ENCODE measurements around the gene PRKCA.

Gene PRKCA

GRCh38 chr17:66847704-66848103 lies 545.3 kb downstream of the PRKCA start:
- no peaks in the 10 kb centered on the region for H3K4me1 ChIP-seq (ENCODE audit: insufficient read depth, low read length)
- H3K9me3 ChIP-seq (ENCODE audit: low read length): no peaks in the 10 kb centered on the region
- H3K27ac ChIP-seq (ENCODE audit: low read depth, low read length): no peak overlapping the region
- no peak overlapping the region for H3K4me3 ChIP-seq (ENCODE audit: low read depth in 1 of 2, low read length in 2 of 2)
- no peaks in the 10 kb centered on the region for H3K36me3 ChIP-seq (ENCODE audit: insufficient read depth, low read length)
- no peaks in the 10 kb centered on the region for H3K27me3 ChIP-seq (ENCODE audit: control insufficient read depth in 1 of 2, insufficient read depth in 2 of 2, low read length in 2 of 2)
- no peak overlapping the region for H3K9ac ChIP-seq (ENCODE audit: low read length)

- Histone ChIP-seq H3K27me3 (ENCODE audit: control insufficient read depth in 1 of 2, insufficient read depth in 2 of 2, low read length in 2 of 2) (no peaks in the 10 kb centered on the region), H3K27ac (ENCODE audit: low read depth, low read length) (no peak overlapping the region)
Observed at GRCh38 chr17:66848496-66848895, 546.1 kb downstream of the PRKCA start.

GRCh38 chr17:66849032-66849655 lies 546.7 kb downstream of the PRKCA start:
- no peaks in the 10 kb centered on the region for H3K36me3 ChIP-seq (ENCODE audit: insufficient read depth, low read length)

More at GRCh38 chr17:66848496-66848895, 546.1 kb downstream of the PRKCA start:
- no peaks in the 10 kb centered on the region for H3K9me3 ChIP-seq (ENCODE audit: low read length)
- H3K4me3 ChIP-seq (ENCODE audit: low read depth in 1 of 2, low read length in 2 of 2): no peak overlapping the region
- no peaks in the 10 kb centered on the region for H3K36me3 ChIP-seq (ENCODE audit: insufficient read depth, low read length)
- no peak overlapping the region for H3K9ac ChIP-seq (ENCODE audit: low read length)
- H3K4me1 ChIP-seq (ENCODE audit: insufficient read depth, low read length): no peaks in the 10 kb centered on the region

GRCh38 chr17:66849851-66850580 lies 547.6 kb downstream of the PRKCA start:
- Histone ChIP-seq H3K9ac (ENCODE audit: low read length) (no peak overlapping the region), H3K4me3 (ENCODE audit: low read depth in 1 of 2, low read length in 2 of 2) (no peak overlapping the region), H3K36me3 (ENCODE audit: insufficient read depth, low read length) (no peaks in the 10 kb centered on the region), H3K27me3 (ENCODE audit: control insufficient read depth in 1 of 2, insufficient read depth in 2 of 2, low read length in 2 of 2) (no peaks in the 10 kb centered on the region), H3K9me3 (ENCODE audit: low read length) (no peaks in the 10 kb centered on the region), H3K4me1 (ENCODE audit: insufficient read depth, low read length) (no peaks in the 10 kb centered on the region), H3K27ac (ENCODE audit: low read depth, low read length) (no peak overlapping the region)

More at GRCh38 chr17:66849032-66849655, 546.7 kb downstream of the PRKCA start:
- Histone ChIP-seq H3K9ac (ENCODE audit: low read length) (no peak overlapping the region), H3K4me1 (ENCODE audit: insufficient read depth, low read length) (no peaks in the 10 kb centered on the region), H3K4me3 (ENCODE audit: low read depth in 1 of 2, low read length in 2 of 2) (no peak overlapping the region), H3K27me3 (ENCODE audit: control insufficient read depth in 1 of 2, insufficient read depth in 2 of 2, low read length in 2 of 2) (no peaks in the 10 kb centered on the region), H3K9me3 (ENCODE audit: low read length) (no peaks in the 10 kb centered on the region), H3K27ac (ENCODE audit: low read depth, low read length) (no peak overlapping the region)

GRCh38 chr17:66850692-66851091 lies 548.3 kb downstream of the PRKCA start:
- no peak overlapping the region for H3K27ac ChIP-seq (ENCODE audit: low read depth, low read length)

GRCh38 chr17:66855204-66855603 lies 552.8 kb downstream of the PRKCA start:
- Histone ChIP-seq H3K9me3 (ENCODE audit: low read length) (no peaks in the 10 kb centered on the region), H3K27ac (ENCODE audit: low read depth, low read length) (no peak overlapping the region), H3K4me1 (ENCODE audit: insufficient read depth, low read length) (no peaks in the 10 kb centered on the region), H3K4me3 (ENCODE audit: low read depth in 1 of 2, low read length in 2 of 2) (no peak overlapping the region), H3K36me3 (ENCODE audit: insufficient read depth, low read length) (no peaks in the 10 kb centered on the region), H3K27me3 (ENCODE audit: control insufficient read depth in 1 of 2, insufficient read depth in 2 of 2, low read length in 2 of 2) (no peaks in the 10 kb centered on the region), H3K9ac (ENCODE audit: low read length) (no peak overlapping the region)

More at GRCh38 chr17:66850692-66851091, 548.3 kb downstream of the PRKCA start:
- no peaks in the 10 kb centered on the region for H3K4me1 ChIP-seq (ENCODE audit: insufficient read depth, low read length)
- H3K9me3 ChIP-seq (ENCODE audit: low read length): no peaks in the 10 kb centered on the region
- no peaks in the 10 kb centered on the region for H3K36me3 ChIP-seq (ENCODE audit: insufficient read depth, low read length)
- H3K27me3 ChIP-seq (ENCODE audit: control insufficient read depth in 1 of 2, insufficient read depth in 2 of 2, low read length in 2 of 2): no peaks in the 10 kb centered on the region
- H3K4me3 ChIP-seq (ENCODE audit: low read depth in 1 of 2, low read length in 2 of 2): no peak overlapping the region
- H3K9ac ChIP-seq (ENCODE audit: low read length): no peak overlapping the region

- H3K4me3 ChIP-seq (ENCODE audit: low read depth in 1 of 2, low read length in 2 of 2): no peak overlapping the region
Observed at GRCh38 chr17:66858226-66859083, 556.0 kb downstream of the PRKCA start.

GRCh38 chr17:66859353-66859752 lies 556.9 kb downstream of the PRKCA start:
- H3K4me3 ChIP-seq (ENCODE audit: low read depth in 1 of 2, low read length in 2 of 2): no peak overlapping the region
- H3K36me3 ChIP-seq (ENCODE audit: insufficient read depth, low read length): no peaks in the 10 kb centered on the region
- H3K9me3 ChIP-seq (ENCODE audit: low read length): no peaks in the 10 kb centered on the region
- no peak overlapping the region for H3K27ac ChIP-seq (ENCODE audit: low read depth, low read length)
- H3K9ac ChIP-seq (ENCODE audit: low read length): no peak overlapping the region
- no peaks in the 10 kb centered on the region for H3K4me1 ChIP-seq (ENCODE audit: insufficient read depth, low read length)
- no peaks in the 10 kb centered on the region for H3K27me3 ChIP-seq (ENCODE audit: control insufficient read depth in 1 of 2, insufficient read depth in 2 of 2, low read length in 2 of 2)

More at GRCh38 chr17:66858226-66859083, 556.0 kb downstream of the PRKCA start:
- H3K9ac ChIP-seq (ENCODE audit: low read length): no peak overlapping the region
- no peaks in the 10 kb centered on the region for H3K27me3 ChIP-seq (ENCODE audit: control insufficient read depth in 1 of 2, insufficient read depth in 2 of 2, low read length in 2 of 2)
- no peaks in the 10 kb centered on the region for H3K36me3 ChIP-seq (ENCODE audit: insufficient read depth, low read length)
- H3K9me3 ChIP-seq (ENCODE audit: low read length): no peaks in the 10 kb centered on the region
- no peaks in the 10 kb centered on the region for H3K4me1 ChIP-seq (ENCODE audit: insufficient read depth, low read length)
- no peak overlapping the region for H3K27ac ChIP-seq (ENCODE audit: low read depth, low read length)

GRCh38 chr17:66860204-66860603 lies 557.8 kb downstream of the PRKCA start:
- H3K27me3 ChIP-seq (ENCODE audit: control insufficient read depth in 1 of 2, insufficient read depth in 2 of 2, low read length in 2 of 2): no peaks in the 10 kb centered on the region
- H3K9ac ChIP-seq (ENCODE audit: low read length): no peak overlapping the region
- H3K27ac ChIP-seq (ENCODE audit: low read depth, low read length): no peak overlapping the region
- no peaks in the 10 kb centered on the region for H3K36me3 ChIP-seq (ENCODE audit: insufficient read depth, low read length)
- H3K9me3 ChIP-seq (ENCODE audit: low read length): no peaks in the 10 kb centered on the region
- H3K4me1 ChIP-seq (ENCODE audit: insufficient read depth, low read length): no peaks in the 10 kb centered on the region
- H3K4me3 ChIP-seq (ENCODE audit: low read depth in 1 of 2, low read length in 2 of 2): no peak overlapping the region
